ENCODE results near the gene PLEKHG4.

DNA sequence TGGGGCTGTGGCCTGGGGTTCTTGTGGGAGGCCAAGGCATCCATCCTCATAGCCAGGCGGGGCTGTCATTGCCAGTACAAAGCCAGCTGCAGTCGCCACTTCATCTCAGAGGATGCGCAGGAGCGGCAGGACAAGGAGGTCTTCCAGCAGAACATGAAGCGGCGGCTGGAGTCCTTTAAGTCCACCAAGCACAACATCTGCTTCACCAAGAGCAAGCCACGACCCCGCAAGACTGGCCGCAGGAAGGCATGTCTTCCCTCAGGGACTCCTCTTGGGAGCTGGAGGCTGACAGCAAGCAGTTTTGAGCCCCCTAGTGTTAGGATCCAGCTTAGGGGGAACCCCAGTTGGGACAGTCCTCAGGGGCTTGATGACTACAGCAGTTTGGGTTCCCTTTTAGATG lies 15.1 kb upstream of the PLEKHG4 start:
- TF ChIP-seq POLR2A (IDR thresholded peaks at IDR 0.05; ENCODE audit: low read length) (no peak), GATA1 (IDR thresholded peaks at IDR 0.05; ENCODE audit: low read depth, low read length) (no peak)
